H4 (cell line): ENCODE data around the gene TEX48. TPM values are rescaled to one million over a fixed set of nuclear protein-coding genes. Genes with fewer than 3 reads are reported as not detected.

ENCODE experiments used
- DNase-seq: peaks from one replicate; pipeline ENCODE4 v3.0.0-alpha.2; 2015; ENCODE audit warnings: low spot score
- total RNA-seq: library from RNA; depleted of rRNA; stranded (reverse); fragments of >200 nt; shearing (Covaris generic); gene quantifications from 2 replicates; pipeline ENCODE4 v1.2.3, GENCODE V29; 2014; rRNA removed

The TEX48 gene, protein sequence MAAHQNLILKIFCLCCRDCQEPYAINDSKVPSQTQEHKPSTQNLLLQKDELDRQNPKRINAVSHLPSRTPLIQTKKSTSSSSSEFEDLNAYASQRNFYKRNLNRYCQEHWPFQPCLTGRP
- total RNA-seq = not detected in 2 replicates

DNA sequence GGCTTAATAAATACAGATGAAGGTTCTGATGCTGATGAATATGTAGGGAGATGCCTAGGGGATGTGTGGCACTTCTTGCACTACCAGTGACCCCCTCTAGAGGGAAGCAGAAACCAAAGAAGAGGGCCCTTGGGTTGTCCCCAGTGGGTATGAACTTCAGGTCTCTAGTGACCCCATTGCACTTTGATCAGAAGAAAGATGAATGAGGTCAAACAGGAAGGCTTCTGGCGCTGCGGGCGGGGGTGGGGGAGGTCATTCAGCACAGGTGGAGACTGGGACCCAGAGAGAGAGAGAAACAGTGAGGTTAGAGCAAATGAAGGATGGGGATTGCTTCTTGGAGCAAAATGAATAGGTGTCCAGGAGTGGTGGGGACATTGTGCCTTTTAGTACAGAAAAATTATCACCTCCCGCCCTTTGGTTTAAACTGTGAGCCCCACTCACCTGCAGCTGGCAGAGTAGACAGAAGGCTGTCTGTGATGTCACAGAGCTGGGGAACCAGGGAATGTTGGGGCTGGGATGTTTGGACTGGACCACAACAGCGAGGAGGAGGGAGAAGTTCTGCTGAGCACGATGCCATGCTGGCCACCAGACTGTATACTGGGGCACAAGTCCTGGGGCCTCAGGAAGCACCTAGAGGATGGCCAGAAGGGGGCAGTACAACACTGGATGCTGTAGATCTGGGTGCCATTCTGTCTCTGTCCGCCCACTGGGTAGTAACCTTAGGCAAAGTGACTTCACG is at the start of gene TEX48:
Gene TEX48 (minus strand): TSS at position 599 of the 739 bp plus-strand sequence. CDS start 10,469 bp downstream, outside the sequence.
- peak; percentile 86 for DNase-seq

DNA sequence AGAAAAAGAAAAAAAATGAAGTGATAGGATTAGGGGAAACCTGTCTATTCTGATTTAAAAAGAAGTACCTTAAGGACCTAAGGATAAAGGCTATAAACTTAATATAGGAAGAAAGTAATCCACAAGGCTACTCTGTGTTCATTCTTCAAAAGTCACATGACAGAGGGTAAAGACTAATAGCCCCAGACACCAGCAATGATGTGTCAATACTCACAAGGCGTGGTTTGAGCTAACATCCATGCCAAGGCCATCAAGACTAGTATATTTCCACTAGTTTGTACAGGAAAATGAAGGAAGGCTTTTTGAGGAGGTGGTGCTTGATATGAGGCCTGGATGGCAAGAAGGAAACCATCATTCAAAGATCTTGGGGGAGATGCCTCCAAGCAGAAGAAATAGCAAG is 49.7 kb upstream of the TEX48 start:
- DNase-seq = no peak

DNA sequence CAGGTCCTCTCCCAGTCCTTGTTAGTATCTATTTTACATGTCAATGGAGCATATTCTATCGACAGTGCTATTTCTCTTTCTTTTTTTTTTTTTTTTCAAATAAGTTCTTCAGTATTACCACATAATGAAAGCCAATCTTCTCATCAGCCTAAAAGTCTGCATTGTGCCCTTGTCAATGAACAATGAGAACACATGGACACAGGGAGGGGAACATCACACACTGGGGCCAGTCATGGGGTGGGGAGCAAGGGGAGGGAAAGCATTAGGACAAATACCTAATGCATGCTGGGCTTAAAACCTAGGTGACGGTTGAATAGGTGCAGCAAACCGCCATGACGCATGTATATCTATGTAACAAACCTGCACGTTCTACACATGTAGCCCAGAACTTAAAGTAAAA is 47.7 kb upstream of the TEX48 start:
- DNase-seq = no peak

DNA sequence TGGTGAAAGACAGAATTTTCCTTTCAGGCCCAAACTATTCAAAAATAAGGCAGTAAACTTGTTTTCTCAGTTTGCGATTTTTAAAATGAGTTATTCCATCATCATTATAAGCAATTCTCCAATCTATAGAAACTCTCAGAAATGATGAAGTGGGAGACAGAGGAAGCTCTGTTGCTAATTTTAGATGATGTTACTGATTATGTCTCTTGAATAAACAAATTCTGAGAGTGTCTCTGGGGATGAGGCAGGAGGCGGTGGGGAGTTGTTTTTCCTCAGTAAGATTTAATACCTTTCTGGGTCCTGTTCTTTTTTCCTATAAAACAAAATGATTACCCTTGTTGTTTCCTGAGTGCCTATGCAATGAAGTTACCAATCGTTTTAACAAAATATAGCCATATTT is 43.9 kb upstream of the TEX48 start:
- DNase-seq = no peak

DNA sequence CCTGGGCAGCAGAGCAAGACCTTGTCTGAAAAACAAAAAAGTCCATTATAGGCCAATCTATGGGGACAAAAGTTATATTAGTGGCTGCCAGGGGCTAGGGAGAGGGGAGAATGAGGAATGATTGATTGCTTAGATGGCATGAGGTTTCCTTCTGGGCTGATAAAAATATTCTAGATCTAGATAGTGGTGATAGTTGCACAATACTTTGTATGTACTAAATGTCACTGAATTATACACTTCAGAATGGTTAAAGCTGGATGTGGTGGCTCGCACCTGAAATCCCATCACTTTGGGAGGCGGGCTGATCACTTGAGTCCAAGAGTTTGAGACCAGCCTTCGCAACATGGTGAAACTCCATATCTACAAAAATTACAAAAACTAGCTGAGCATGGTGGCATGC is 42.8 kb upstream of the TEX48 start:
- no peak for DNase-seq

DNA sequence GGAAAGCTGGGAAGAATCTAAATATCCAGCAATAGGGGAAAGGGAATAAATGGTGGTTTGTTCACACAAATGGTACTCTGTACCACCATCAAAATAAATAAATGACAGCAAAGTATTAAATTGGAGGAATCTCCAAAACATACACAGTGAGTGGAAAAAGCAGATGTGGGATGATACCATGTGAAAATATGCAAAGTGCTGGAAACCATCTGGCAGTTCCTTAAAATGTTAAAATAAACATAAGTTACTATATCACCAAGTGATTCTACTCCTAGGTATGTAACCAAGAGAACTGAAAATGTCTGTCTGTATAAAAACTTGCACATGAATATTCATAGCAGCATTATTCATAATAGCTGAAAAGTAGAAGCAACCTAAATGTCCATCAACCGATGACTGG is 41.9 kb upstream of the TEX48 start:
- no peak for DNase-seq

DNA sequence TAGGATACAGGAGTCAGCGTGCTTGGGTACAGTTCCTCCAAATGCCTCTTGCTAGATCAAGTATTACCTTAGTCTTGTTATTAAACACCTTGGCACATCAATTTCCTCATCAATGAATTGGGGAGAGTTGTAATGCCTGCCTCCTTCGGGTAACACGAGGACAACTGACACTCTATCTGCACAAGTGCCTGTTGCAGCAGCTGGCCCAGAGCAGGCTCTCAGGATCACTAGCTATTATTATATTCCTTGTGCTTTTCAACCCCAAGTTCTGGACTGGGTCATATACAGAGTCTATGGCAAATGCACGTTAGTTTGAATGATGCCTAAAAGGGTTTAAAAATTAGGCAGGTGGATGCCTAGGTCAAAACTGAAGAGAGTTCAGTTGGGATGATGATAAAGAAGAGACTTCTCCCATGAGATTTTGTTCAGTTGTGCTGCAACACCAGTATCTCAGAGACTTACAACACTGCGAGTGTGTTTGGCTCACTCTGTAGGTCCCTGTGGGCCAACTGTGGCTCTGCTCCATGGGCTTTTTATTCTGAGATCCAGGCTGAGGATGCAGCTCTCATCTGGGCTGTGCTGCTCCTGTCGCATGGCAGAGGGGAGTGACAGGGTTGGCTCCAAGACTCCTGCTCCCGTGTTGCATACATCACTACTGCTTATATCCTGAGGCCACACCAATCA is 41.1 kb upstream of the TEX48 start:
- no peak for DNase-seq

DNA sequence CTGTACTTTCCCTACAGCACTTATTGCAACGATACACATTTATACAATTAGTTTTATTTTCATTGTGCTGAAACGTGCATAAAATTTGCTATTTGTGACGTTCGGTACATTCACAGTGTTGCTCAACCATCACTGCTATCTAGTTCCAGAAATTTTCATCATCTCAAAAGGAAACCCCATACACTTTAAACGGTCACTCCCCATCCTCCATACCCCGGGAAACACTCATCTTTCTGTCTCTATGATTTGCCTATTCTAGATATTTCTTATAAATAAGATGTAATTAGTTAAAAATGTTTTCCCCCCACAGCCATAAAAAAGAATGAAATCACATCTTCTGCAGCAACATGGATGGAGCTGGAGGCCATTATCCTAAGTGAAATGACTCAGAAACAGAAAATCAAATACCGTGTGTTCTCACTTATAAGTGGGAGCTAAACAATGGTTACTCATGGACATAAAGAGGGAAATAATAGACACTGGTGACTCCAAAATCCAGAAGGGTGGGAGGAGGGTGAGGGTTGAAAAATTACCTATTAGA is 40.2 kb upstream of the TEX48 start:
- DNase-seq = no peak

DNA sequence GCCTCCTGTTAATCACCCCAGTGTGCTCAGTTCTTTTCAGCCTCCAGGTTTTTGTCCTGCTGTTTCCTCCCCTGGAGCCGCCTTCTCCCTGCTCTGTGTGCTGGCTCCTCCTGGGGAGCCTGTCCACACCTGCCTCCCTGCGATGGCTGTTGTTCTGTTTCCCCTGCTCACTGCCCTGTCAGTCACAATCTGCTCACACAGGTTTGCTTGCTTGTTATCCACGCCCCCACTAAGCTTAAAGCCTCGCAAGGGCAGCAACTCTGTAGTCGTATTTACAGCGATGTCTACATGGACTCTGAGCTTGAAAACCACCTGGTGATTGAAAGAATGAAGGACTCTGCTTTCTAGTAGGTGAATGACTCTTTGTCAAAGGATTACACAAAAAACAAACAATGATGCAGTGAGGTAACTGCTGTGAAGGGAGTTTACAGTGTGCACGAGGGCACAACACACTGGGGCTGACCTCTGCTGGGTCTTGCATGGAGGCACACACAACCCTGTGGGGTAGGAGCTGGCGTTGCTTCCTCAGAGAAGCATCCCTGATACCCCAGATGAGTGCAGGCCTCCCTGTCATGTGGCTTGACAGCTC is 39.6 kb upstream of the TEX48 start:
- DNase-seq = no peak

DNA sequence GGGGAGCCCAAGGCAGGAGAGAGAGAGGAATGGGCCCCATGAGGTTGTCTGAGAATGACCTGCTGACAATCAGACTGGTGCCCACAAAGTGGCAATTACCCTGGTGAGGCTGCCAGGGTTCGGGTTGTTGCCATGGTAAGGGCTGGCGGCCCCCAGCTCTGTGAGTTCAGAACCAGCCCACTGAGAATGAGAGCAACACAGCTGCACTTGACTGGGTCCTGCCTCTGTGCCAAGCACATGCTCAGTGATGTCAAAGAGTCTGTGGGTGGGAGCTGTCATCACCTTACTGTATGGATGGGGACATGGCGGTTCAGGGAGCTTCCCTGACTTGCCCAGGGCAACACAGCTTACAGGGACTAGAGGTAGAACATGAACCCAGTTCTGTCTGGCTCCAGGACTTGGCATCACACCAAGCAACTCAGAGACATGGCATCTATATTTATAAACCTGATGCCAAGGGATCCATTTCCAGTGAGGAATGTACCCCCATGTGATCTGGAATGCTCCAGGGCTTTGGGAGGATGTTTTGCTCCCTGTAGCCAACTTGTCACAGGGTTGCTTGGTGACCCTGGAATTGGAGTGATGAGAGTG is 38.2 kb upstream of the TEX48 start:
- DNase-seq = no peak

DNA sequence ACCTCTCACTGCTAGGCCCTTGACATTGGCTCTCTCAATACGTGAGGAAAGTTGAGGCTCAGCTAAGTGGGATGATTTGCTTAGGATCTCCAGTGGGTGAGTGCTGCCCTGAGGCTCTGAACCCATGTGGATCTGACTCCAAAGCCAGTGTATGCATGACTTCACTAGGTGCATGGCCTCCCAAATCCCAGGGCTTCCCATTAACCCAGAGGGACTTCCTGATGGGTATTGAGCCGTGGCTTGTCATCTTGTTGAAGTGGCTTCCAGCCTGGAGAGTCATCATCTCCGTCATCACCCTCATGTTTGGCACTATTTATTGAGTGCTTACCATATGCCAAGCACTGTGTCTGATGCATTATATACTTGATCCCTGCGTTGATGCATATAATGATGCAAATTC is 37.3 kb upstream of the TEX48 start:
- DNase-seq = no peak

DNA sequence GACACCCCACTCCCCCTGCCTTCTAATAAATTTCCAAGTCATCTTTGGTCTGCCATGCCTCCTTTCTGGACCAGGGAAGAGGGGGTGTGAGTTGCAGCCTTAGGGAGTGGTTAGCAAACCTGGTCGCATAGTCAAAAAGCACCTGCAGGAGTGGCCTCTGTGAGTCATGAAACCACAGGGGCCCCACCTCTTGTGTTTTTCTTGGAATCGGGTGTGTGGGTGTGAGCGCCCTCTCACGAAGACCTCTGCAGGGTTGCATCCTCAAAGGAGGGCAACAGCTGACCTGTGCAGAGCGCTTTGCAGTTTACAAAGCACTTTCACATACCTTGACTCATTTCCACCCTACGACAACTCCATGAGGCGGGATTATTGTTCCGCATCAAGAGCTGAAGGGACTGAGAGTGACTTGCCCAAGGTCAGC is 36.8 kb upstream of the TEX48 start:
- peak; percentile 49 for DNase-seq

DNA sequence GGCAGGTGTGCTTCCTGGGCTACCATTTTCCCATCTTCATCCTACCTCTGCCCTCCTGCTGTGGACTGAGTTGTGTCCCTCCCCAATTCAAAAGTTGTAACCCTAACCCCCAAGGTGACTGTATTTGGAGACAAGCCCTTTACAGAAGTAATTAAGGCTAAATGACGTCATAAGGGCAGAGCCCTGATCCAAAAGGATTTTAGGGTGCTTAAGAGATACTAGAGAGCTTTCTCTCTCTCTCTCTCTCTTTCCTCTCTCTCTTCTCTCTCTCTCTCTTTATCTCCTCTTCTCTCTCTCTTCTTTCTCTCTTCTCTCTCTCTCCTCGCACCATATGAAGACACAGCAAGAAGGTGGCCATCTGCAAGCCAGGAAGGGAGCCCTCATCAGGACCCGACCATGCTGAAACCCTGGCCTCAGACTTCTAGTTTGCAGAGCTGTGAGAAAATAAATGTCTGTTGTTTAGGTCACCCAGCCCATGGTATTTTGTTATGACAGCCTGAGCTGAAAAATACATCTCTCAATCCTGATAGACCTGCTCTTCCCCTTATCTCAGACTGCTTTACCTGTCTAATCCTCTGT is 36.0 kb upstream of the TEX48 start:
- DNase-seq = no peak

DNA sequence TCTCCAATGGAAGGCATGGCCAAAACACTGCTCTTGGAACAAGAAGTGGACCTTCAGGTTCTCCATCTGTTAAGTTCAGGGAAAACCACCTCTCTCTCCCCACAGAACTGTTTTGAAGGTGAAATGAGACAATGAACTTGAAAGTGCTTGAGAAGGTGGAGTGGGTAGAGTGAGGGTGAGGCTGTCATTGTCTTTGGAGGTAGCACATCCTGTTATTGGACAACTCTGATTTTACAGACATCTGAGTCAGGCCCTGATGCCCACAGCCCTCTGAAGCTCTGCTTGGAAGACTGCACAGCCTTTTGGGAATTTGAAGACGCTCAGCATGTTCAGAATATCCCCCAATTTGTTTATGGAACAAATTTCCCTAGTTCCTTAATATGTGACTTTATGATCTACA is 27.6 kb upstream of the TEX48 start:
- DNase-seq = no peak

DNA sequence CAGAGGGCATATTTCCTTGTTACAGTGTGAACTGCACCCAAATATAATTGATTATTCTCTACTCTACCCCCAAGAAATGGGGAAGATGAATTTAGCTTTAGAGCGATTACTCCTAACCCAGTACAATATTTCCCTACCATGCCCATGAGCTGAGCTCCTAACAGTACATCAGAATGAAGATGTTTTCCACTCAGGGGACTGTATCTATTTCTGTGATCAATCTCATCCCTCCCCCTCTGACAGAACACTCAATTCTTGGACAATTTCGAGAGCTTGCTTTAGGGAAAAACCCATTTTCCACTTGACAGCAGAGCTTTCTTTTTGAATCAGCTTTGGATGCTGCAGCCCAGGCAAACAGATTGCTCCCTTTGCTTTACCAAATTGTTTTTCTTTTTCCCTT is 24.7 kb upstream of the TEX48 start:
- DNase-seq = no peak

DNA sequence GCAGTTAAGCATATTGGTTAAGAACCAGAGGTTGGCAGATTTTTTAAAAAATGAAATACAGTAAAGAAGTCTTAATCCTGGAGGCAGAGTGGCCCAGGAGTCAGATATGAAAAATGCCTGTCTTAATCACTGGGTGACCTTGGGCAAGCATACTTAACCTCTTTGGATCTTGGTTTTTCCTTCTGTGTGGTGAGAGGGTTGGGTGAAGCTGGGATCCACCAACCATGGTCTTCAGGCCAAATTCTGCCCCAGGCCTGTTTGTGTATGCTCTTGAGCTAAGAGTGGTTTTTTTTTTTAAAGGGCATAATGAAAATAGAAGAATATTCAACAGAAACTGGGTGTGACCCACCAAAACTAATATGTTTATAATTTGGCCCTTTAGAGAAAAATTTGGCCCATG is 20.0 kb upstream of the TEX48 start:
- DNase-seq = no peak

DNA sequence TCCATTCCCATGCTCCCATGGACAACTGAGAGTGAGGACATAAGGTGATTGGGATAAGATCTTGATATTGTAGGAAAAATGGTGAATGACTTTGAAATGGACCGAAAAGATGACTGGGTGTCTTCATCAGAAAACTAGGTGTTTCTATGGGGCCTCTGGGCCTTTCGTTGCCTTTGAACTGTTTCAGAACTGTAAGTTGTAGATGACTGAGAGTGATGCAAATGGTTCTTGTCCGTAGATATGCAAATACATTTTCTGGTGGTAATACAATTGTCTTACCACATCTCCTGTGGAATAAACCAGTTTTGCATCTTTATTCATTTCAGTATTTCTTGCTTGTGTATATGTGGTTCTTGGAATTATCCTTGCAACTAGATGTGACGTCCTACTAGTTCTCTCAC is 16.0 kb upstream of the TEX48 start:
- no peak for DNase-seq

DNA sequence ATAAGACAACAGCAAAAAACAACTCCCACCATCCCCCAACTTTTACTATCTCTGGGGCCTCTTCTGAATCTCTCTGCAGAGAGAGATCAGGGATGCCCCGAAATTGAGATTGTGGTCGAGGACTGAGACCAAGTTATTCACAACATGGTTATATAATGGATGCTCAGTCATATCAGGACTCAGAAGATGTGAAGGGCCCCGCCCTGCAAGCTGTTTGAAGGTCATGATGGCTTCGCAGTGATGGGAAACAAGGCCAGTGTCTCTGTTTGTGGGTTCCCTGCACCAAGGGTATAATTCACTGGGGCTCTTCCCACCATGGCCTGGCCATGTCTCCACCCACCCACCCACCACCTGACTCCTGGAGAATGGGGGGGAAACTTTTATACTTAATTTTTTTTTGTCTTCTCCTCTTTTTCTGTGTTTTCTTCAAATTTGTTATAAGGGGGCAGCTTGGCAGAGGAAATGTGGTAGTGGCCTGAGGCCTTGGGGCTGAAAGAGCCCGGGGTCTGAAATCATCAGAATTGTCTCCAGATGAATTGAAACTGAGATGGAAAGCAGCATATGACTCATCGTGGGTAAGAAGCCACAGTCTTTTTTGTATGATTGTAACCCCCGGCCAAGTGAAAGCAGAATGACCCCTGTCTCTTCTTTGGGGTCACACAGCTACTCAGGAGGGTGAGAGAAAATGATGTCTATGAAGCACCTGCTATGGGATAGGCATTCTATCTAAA is 15.0 kb upstream of the TEX48 start:
- DNase-seq = no peak

DNA sequence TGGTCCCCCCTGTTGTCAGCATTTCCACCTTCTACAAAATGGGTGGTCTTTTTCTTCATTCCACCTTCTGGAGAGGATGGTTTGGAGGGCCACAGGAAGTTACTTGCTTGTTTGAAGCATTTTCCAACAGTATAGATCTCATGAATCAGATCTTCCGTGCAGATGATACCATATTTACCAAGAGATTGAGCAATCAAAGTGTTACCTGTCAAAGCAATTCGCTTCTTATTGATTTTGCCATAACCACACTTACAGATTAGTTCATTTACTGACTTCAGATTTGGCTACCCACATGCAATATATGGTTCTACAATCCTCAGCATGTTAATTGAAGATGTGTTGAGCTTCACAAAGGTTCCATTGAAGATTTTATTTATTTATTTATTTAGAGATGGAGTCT is 14.0 kb upstream of the TEX48 start:
- no peak for DNase-seq

DNA sequence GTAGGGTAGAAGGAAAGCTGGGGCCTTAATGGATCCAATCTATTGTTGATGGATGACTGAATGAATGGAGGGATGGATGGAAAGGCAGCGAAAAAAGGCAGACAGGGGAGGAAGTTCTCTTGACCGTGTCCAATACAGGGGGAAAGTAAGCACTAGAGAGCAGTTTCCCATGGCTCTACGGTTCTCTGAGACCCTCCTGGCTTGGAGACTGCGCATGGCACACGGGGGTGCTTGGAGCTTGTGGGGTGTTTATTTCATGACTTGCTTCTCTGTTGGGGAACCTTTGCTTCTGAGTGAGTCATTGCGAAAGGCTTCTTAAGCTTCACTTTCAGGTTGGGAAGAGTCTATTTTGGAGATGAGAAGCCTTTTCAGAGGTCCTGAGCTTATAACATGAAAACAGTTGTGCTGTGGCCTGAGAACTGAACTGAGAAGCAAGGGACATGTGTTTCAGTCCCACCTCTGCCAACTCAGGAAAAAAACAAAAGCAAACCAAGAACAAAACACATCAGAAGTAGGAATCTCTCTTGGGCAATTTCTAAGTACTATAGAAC is 12.8 kb upstream of the TEX48 start:
- no peak for DNase-seq

DNA sequence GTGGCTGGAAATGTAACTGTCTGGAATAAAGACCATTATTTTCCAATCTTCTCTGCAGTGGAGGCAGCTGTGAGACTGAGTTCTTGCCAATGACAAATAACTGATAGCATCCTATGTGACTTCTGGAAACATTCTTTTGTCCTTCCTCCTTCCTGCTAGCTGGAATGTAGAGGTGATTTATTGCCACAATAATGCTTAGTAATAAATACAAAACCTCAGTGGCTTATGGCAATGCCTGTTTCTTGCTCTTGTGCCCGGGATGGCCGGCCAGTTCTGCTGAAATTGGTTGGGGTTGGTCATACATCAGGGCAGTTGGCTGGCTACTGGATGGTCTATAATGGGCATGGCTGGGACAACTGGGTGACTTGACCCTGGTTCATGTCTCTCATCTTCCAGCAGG is 12.2 kb upstream of the TEX48 start:
- DNase-seq = no peak
